ENCODE measurements around the gene ATP7B.

- TF ChIP-seq HDGF (IDR thresholded peaks at IDR 0.05; ENCODE audit: borderline replicate concordance), result no peak
- TF ChIP-seq CTBP1 (IDR thresholded peaks at IDR 0.05; ENCODE audit: borderline replicate concordance), result no peak
- TF ChIP-seq ELF4 (IDR thresholded peaks at IDR 0.05), result no peak
- TF ChIP-seq LEF1 (IDR thresholded peaks at IDR 0.05; ENCODE audit: borderline replicate concordance), result no peak
- no peak for TF ChIP-seq NFRKB (IDR thresholded peaks at IDR 0.05)
- TF ChIP-seq ARNT (IDR thresholded peaks at IDR 0.05), result no peak
- no peak for TF ChIP-seq BHLHE40 (IDR thresholded peaks at IDR 0.05; ENCODE audit: borderline replicate concordance)
- no peak for TF ChIP-seq ZNF384 (IDR thresholded peaks at IDR 0.05)
Observed at GRCh38 chr13:51961493-51962403, 49.5 kb downstream of the ATP7B start.

All from HEK293T (cell line).